ENCODE results near the gene CACUL1.

DNA sequence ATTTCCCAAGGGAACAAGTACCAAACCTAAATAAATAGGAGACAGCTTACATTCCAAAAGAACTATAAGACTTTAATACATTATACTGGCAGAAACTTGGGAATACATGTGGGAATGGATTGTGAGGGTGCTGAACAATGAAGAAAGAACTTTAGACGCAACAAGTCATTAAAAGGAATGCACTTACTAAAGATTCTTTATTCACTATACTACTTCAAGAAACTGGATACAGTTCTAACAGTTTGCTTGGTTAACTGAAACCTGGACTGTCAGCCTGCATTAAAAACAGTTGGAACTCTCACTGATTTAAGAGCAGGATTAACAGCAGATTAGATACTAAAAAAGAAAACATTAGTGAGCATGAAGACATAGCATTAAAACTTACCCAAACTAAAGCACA is 12.0 kb downstream of the CACUL1 start:
- TF ChIP-seq POLR2A (IDR thresholded peaks at IDR 0.05), result no peak
- TF ChIP-seq, protein P1, sequence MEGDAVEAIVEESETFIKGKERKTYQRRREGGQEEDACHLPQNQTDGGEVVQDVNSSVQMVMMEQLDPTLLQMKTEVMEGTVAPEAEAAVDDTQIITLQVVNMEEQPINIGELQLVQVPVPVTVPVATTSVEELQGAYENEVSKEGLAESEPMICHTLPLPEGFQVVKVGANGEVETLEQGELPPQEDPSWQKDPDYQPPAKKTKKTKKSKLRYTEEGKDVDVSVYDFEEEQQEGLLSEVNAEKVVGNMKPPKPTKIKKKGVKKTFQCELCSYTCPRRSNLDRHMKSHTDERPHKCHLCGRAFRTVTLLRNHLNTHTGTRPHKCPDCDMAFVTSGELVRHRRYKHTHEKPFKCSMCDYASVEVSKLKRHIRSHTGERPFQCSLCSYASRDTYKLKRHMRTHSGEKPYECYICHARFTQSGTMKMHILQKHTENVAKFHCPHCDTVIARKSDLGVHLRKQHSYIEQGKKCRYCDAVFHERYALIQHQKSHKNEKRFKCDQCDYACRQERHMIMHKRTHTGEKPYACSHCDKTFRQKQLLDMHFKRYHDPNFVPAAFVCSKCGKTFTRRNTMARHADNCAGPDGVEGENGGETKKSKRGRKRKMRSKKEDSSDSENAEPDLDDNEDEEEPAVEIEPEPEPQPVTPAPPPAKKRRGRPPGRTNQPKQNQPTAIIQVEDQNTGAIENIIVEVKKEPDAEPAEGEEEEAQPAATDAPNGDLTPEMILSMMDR (IDR thresholded peaks at IDR 0.05 in 8 of 11, conservative IDR thresholded peaks at IDR 0.05 in 3 of 11), result no peak
